HG03565 (cell line): ENCODE results near the gene CDH22.

Source experiments
- ATAC-seq: cut with Tn5 transposase; IDR thresholded peaks from one replicate; pipeline ENCODE4 v1.9.1; 2021; ENCODE audit warnings: mild to moderate bottlenecking, moderate library complexity; ENCODE audit not compliant: unreplicated experiment

Gene CDH22

GRCh38 chr20:46343348-46343974, 35.2 kb upstream of the CDH22 start:
- ATAC-seq: no peak

DNA sequence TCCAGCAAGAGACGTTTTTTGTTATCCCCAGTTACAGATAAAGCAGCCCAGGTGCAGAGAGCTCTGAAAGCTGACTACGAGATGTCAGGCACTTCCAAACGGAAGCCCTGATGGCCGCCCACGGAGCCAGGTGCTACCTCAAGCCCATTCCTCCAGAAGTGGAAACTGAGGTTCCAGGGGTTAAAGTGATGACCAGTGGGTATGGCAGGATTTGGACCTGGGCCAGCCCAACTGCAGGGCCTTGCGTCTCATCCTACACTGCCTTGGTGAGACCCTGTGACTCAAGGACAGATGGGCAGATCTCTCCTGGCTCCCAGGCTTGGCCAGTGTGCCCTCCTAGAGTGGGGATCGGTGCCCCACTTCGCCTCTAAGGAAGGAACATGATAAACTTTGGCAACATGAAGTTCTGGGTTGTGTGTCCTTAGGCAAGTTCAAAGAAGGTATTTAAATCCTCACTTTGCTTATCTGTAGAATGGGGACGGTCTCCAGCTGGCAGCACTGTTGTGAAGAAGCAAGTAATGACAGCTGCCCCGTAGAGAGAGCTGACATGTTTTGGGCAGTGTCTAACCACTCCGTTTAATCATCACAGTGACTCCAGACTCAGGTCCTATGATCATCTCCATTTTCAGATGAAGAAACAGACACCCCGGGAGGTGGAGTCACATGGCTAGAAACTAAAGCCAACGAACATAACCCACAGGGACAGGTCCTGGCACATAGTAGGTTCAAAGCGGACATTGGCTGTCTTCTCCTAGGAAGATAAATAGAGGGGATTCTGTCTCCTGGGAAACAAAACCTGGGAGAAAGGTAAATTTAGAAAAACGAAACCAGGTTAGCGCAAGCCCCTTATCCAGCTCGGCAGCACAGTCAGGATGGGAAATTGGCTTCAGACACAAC, 34.4 kb upstream of the CDH22 start:
- no peak for ATAC-seq

DNA sequence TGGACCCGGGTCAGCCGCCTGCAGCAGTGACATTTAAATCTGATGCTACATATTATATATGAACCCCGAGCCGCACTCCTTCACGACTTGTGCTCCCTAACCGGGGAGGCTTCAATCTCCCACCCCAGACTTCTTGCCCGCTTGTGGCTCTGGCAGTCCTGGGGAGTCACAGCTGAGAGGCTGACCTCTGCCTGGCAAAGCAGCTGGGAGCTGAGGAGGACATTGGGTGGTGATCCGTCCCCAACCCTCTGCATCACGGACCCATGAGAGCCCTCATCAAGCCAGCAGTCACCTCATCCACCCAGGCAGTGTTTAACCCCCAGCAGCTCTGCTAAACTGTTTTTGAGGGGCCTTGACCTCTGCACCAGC, 33.7 kb upstream of the CDH22 start:
- ATAC-seq: no peak

DNA sequence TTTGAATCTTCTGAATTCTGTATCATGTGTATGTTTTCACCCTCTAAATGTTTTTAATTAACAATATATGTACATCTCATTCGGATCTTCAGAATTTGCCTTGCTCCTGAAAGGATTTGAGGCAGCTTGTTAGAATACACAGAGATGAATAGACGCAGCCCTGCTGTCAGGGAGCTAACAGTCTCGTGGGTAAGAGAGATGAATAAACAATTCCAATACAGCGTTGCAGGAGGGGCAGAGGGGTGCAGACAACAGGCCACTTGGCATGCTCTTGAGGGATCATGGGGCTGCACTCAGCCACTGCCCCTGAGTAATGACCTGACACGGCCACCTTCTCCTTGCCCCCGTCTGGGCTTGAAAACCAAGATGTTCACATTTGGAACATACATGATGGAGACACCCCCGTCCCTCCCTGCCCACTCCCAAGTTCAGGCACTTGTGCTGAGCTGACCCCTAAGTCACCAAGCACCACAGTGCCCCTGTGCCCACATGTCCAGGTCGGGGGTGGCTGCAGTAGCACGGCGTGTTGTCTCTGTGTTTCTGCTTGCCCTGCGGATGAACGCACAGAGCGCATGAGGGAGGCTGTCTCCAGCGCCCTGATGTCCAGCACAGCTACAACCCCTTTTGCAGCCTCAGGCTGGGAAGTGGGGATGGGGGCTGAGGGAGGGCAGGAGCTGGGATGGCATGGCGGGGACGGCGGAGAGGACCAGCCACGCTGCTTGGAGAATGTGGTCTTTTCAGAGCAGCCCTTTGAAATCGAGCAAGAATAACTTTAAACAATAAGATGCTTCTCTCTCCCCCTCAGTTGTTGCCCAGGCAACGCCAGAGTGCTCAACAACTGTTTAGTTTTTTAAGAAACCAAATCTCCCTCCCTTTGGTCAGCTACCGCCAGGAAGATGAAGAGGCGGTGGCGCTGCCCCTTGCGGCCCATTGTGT, 33.0 kb upstream of the CDH22 start:
- ATAC-seq: no peak

GRCh38 chr20:46339037-46339436, 30.7 kb upstream of the CDH22 start:
- ATAC-seq: no peak

DNA sequence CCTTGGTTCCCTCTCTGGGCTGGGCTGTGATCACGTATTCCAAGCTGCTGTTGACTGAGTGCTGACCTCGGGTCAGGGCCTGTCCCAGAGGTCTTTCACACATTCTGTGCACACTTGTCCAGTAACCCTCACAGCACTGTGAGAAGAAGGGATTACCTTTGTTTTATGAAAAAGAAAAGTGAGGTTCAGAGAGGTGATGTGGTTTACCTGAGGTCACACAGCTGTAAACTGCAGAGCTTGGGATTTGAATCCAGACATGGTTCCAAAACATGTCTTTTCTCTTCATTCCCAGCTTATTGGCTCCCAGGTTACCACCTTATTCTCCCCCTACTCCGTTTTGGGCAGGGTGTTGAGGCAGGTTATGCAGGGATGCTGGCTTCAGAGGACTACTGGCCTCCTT, 28.4 kb upstream of the CDH22 start:
- ATAC-seq: no peak

DNA sequence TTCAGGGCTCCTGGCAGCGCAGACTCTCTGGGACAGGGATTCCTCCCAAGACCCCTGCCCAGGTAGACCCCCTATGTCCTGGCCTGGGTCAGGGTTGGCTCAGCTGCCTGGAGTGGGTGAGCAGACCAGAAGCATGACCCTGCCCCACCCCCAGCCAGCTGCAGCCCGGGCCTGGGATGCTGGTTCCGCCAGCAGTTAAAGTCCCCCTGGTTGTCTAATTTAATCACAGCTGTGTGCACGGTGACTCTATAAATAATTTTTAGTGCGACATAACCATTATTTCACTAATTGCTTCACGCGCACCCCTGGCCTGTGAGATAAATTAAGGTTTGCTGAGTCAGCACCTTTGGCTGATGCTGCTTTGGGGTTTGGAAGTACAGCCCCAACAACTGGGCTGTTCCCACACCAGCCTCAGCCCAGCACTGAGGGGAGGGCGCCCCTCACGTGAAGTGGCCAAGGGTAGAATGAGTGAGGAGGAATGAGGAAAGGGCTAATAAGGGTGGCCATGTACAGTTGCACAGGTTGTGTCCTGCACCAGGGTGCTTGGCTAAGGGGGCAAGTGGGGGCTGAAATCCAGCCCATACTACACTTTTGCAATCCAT, 26.1 kb upstream of the CDH22 start:
- no peak for ATAC-seq

GRCh38 chr20:46333161-46333991, 25.1 kb upstream of the CDH22 start:
- ATAC-seq: no peak

DNA sequence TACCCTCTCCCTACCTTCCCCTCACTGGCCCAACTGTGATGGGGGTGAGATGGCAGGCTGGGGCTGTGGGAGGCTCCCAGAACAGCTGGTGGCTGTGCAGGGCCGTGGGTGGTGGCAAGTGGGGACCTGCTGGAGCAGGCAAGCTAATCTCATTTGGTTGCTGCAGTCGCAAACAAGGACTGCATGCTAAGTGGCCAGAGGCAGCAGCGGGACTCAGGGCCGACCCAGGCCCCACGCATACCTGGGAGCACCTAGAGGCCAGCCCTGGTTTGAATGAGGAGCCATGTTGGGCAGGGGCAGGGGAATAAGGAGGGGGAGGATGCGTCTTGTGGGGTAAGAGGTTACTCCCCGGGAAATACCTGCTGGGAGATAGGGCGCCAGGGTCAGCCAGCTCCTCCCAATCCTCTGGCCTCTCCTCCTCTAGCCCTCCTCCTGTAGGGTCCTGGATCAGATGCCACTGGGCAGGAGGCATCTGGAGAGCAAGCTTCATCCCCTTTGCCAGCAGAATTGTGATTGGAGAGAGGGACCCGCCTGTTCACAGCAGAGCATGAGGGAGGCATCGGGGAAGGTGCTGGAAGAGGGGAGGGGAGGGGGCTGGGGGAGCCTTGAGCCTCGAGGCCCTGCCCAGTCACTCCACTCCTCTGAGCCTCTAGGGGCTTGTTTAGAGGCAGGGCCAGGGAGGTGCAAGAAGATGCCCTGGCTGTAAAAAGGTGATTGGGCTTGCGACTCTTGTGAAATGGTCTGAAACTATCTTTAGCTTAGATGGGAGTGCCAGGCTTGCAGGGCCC, 24.3 kb upstream of the CDH22 start:
- no peak for ATAC-seq

DNA sequence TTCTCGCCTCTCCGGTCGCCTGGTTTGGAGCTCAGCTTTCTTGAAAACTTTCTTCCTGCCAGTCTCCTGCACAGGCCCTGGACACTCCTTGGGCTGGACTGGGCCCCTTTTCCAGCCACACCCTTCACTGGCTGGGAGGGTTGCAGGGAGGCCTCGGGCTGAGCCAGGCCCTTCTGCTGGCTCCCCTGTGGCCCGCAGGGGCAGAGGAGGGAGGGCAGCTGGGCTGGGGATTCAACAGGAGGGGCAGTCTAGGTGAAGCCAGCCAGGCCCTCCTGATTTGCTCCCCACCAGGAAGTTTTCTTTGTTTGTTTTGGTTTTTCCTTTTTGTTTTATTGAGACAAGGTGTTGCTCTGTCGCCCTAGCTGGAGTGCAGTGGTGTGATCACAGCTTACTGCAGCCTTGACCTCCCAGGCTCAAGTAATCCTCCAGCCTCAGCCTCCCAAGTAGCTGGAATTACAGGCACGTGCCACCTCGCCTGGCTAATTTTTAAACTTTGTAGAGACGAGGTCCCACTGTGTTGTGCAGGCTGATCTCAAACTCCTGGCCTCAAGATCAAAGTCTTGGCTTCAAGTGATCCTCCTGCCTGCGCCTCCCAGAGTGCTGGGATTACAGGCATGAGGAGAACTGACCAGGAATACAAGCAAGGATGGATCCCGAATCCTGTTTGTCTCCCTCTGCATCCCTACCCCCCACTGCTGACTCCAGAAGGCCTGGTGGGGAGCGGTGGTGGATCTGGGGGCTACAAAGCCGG, 23.5 kb upstream of the CDH22 start:
- ATAC-seq: no peak

- no peak for ATAC-seq
Observed at GRCh38 chr20:46330831-46331371, 22.6 kb upstream of the CDH22 start.

GRCh38 chr20:46330072-46330763, 21.9 kb upstream of the CDH22 start:
- ATAC-seq: no peak

DNA sequence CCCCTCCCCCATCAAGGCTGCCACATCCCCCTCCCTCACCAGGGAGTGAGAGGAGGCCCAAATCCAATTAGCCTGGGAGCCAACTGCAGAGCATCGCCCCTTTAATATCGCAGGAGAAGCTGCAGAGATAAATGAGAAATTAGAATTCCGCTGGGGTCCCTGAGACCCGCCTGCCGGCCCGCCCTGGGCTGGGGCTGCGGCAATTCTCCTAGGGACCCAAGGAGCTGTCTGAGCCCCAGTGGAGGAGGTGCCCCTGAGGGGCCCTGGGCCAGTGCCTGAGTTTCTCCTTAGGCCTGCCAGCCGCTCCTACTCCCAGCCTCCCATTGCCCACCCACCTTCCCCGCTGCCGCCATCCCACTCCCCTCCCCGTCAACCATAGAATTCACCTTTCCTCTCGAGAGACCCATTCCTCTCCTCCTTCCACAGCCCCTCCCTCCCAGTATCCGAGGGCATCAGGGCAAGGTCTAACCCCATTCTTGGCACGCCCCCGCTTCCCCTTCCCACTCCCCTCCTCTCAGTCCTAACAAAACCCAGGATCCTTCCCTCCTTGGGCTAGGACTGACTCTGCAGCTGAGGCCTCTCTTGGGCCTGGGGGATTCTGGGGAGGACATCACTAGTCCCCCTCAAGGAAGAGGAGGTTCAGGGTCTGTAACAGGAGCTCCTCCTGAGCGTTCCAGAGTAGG, 20.0 kb upstream of the CDH22 start:
- no peak for ATAC-seq

- no peak for ATAC-seq
Observed at GRCh38 chr20:46327557-46327956, 19.3 kb upstream of the CDH22 start.

GRCh38 chr20:46325789-46326188, 17.5 kb upstream of the CDH22 start:
- ATAC-seq: no peak

GRCh38 chr20:46324960-46325703, 16.8 kb upstream of the CDH22 start:
- ATAC-seq: no peak
